Prostate gland (tissue), 2 donors: Measurements from ENCODE around the gene NIT2. TPM values are rescaled to one million over a fixed set of nuclear protein-coding genes. Genes with fewer than 3 reads are reported as not detected.

ENCODE experiments used
- DNase-seq: peaks from one replicate; pipeline ENCODE4 v3.0.0-alpha.2; 2019; ENCODE audit warnings: low spot score
- H3K27ac ChIP-seq, 2 donors: fragments of 200-600 bp; sonication (generic); 2 replicates each; pipeline ENCODE4 v1.5.1; 2017 to 2019
- H3K27me3 ChIP-seq: fragments of 200-600 bp; sonication (generic); replicated peaks from 2 replicates; pipeline ENCODE4 v1.5.1; 2019; ENCODE audit not compliant: insufficient read depth
- H3K36me3 ChIP-seq, 2 donors: fragments of 200-600 bp; sonication (generic); 1 replicate in 1 of 2; 2 replicates in 1 of 2; pipeline versions ENCODE4 v1.5.1 to v1.8.1; 2017 to 2019
- H3K4me1 ChIP-seq: fragments of 200-600 bp; sonication (generic); replicated peaks from 2 replicates; pipeline ENCODE4 v1.5.1; 2019
- H3K4me3 ChIP-seq, 2 donors: fragments of 200-600 bp; sonication (generic); 2 replicates each; pipeline ENCODE4 v1.5.1; 2017 to 2019
- H3K9me3 ChIP-seq: fragments of 200-600 bp; sonication (generic); 2 replicates; pipeline ENCODE4 v1.5.1; 2017
- CTCF ChIP-seq, 4 experiments: fragments of 200-600 bp in 2 of 4; fragments of 450-650 bp in 2 of 4; sonication (generic) in 2 of 4; IDR thresholded peaks; 1 replicate in 3 of 4; 2 replicates in 1 of 4; pipeline ENCODE4 v1.5.1; 2016 to 2019; ENCODE audit warnings: antibody characterized with exemption in 4 of 4, mild to moderate bottlenecking in 2 of 4, moderate library complexity in 2 of 4
- POLR2A ChIP-seq: fragments of 450-650 bp; IDR thresholded peaks from one replicate; pipeline ENCODE4 v1.6.1; 2016; ENCODE audit warnings: antibody characterized with exemption, mild to moderate bottlenecking
- POLR2AphosphoS5 ChIP-seq: sonication (generic); formaldehyde crosslinking; IDR thresholded peaks from one replicate; pipeline ENCODE4 v1.6.1; 2017; ENCODE audit warnings: antibody characterized with exemption
- WGBS: methylation state at CpG from one replicate; pipeline ENCODE4 v1.1.5; 2018; 5-methylcytosine and 5-hydroxymethylcytosine counted together
- intact Hi-C: fragments of 100-400 bp; cut with DNase I; formaldehyde crosslinking; loops from one replicate; pipeline ENCODE4 v1.14.2; 2022
- total RNA-seq, 2 donors: library from RNA; depleted of rRNA; stranded (reverse); fragments of >200 nt; gene quantifications; one replicate each; pipeline ENCODE4 v1.1.0, GENCODE V29; 2016

The NIT2 gene
- total RNA-seq, 2 donors from 2014 or later = 21.4 to 32.4 TPM

- no peaks in the 10 kb centered on the region for H3K27me3 ChIP-seq
- intact Hi-C loops = no loop called here
- no peaks in the 10 kb centered on the region for H3K9me3 ChIP-seq
- no peak overlapping the region for H3K4me3 ChIP-seq
- no peaks in the 10 kb centered on the region for H3K36me3 ChIP-seq
- TF ChIP-seq POLR2A (no peak), POLR2AphosphoS5 (no peak), CTCF (IDR thresholded peaks at IDR 0.05) (no peak)
- H3K4me1 ChIP-seq = no peaks in the 10 kb centered on the region
- no peak overlapping the region for H3K27ac ChIP-seq
- WGBS = 86% methylated on average over 2 of the region's 2 CpGs
- no peak for DNase-seq
Measured at GRCh38 chr3:100297784-100298183, 36.8 kb upstream of the NIT2 start.

DNA sequence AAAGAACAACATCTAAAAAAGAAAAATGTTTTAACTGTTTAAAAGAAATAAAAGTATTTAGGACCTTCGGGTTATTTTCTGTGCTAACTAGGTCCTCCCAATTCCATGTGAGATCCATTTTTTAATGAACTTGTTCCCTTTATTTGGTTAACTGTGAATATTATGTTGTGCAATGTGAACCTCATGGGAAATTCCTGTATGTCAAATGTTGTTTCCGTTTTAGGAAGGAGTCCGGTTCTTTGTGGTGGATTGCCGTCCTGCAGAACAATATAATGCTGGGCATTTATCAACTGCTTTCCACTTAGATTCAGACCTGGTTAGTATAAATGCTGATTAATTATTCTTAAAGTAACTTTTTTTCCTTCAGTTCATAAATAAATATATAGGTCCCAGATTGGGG, 35.5 kb upstream of the NIT2 start:
- Histone ChIP-seq H3K36me3 (no peaks in the 10 kb centered on the region), H3K4me1 (no peaks in the 10 kb centered on the region), H3K27ac (no peak overlapping the region), H3K4me3 (no peak overlapping the region), H3K9me3 (no peaks in the 10 kb centered on the region), H3K27me3 (no peaks in the 10 kb centered on the region)
- DNase-seq = no peak
- WGBS = 90% methylated on average over 4 of the region's 4 CpGs
- intact Hi-C loops = no loop called here
- TF ChIP-seq CTCF (IDR thresholded peaks at IDR 0.05) = no peak
- no peak for TF ChIP-seq POLR2AphosphoS5
- TF ChIP-seq POLR2A = no peak

DNA sequence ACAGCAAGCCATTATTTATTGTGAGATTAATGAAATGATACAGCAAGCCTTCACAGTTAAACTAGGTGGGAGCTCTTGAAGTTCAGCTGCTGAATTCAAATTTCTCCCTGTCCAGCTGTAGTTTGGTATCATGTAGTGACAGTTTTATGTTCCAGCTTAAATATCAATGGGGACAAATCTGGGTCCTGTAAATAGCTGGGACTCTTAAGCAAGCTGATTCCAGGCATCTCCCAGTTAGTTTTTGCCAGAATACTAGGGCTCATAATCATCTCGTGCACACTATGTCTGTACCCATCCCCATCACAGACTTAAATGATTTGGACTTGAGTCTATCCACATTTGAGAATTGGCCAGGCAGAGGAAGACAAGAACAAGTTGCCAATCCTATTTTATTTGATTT, 27.9 kb upstream of the NIT2 start:
- H3K36me3 ChIP-seq = no peaks in the 10 kb centered on the region
- no peaks in the 10 kb centered on the region for H3K9me3 ChIP-seq
- TF ChIP-seq CTCF (IDR thresholded peaks at IDR 0.05) = no peak
- no peak for TF ChIP-seq POLR2A
- TF ChIP-seq POLR2AphosphoS5 = no peak
- H3K4me1 ChIP-seq = no peaks in the 10 kb centered on the region
- intact Hi-C loops = no loop called here
- H3K4me3 ChIP-seq = no peak overlapping the region
- WGBS = 62% methylated on average over 1 of the region's 1 CpG
- no peak overlapping the region for H3K27ac ChIP-seq
- H3K27me3 ChIP-seq = no peaks in the 10 kb centered on the region
- DNase-seq = no peak

GRCh38 chr3:100310355-100310965, 24.1 kb upstream of the NIT2 start:
- Histone ChIP-seq H3K4me1 (no peaks in the 10 kb centered on the region), H3K36me3 (no peaks in the 10 kb centered on the region), H3K27ac (no peak overlapping the region), H3K9me3 (no peaks in the 10 kb centered on the region), H3K27me3 (no peaks in the 10 kb centered on the region), H3K4me3 (no peak overlapping the region)
- no peak for DNase-seq
- WGBS = 53% methylated on average over 3 of the region's 3 CpGs
- intact Hi-C loops = loop anchor here (10.0 kb wide), 1 partner anchor 284 kb away; no protein-coding TSS in a partner anchor
- TF ChIP-seq POLR2AphosphoS5 (no peak), CTCF (IDR thresholded peaks at IDR 0.05) (no peak), POLR2A (no peak)

- H3K27me3 ChIP-seq = no peaks in the 10 kb centered on the region
- 69% methylated on average over 2 of the region's 2 CpGs for WGBS
- TF ChIP-seq POLR2AphosphoS5 = no peak
- no peak for TF ChIP-seq POLR2A
- no peak for TF ChIP-seq CTCF (IDR thresholded peaks at IDR 0.05)
- no peak overlapping the region for H3K27ac ChIP-seq
- H3K4me1 ChIP-seq = no peaks in the 10 kb centered on the region
- no peaks in the 10 kb centered on the region for H3K9me3 ChIP-seq
- no peaks in the 10 kb centered on the region for H3K36me3 ChIP-seq
- intact Hi-C loops = loop anchor here (10.0 kb wide), 1 partner anchor 284 kb away; no protein-coding TSS in a partner anchor
- DNase-seq = no peak
- no peak overlapping the region for H3K4me3 ChIP-seq
Measured at GRCh38 chr3:100311011-100311410, 23.5 kb upstream of the NIT2 start.
